ENCODE results near the gene USP7.

GRCh38 chr16:9000664-9001063 is 37.0 kb upstream of the USP7 start:
- TF ChIP-seq EZH2 (IDR thresholded peaks at IDR 0.05; ENCODE audit: borderline replicate concordance, control insufficient read depth, low read depth, low read length) (no peak), CTCF (IDR thresholded peaks at IDR 0.05 in 2 of 3, conservative IDR thresholded peaks at IDR 0.05 in 1 of 3; ENCODE audit: control insufficient read depth in 2 of 3, extremely low read depth in 1 of 3, insufficient read depth in 1 of 3, low read depth in 3 of 3, low read length in 3 of 3) (no peak)

Data from GM12878 (cell line).